HL-60 (cell line): Measurements from ENCODE around the gene TAB2.
"Not testable (repeated sequence)": the region's sequence is repeated elsewhere in the genome, so short reads cannot be mapped to it uniquely, and the experiment has no call there.

Source experiments
- DNase-seq, 2 experiments: peaks; one replicate each; pipeline ENCODE4 v3.0.0-alpha.2; 2010 to 2020; ENCODE audit warnings: low read depth in 1 of 2, low spot score in 1 of 2
- H3K27ac ChIP-seq: fragments of 250-450 bp; sonication (Bioruptor Pico); replicated peaks from 2 replicates; pipeline ENCODE4 v1.5.1; 2020; ENCODE audit warnings: mild to moderate bottlenecking, moderate library complexity
- H3K27me3 ChIP-seq: fragments of 250-450 bp; sonication (Bioruptor Pico); 2 replicates; pipeline ENCODE4 v1.5.1; 2021; ENCODE audit warnings: mild to moderate bottlenecking, moderate library complexity; ENCODE audit not compliant: insufficient read depth, poor library complexity, severe bottlenecking
- H3K4me3 ChIP-seq: replicated peaks from 2 replicates; pipeline ENCODE4 v1.5.1; 2011; ENCODE audit warnings: mild to moderate bottlenecking, control low read depth, low read length; ENCODE audit not compliant: insufficient read depth
- GABPA ChIP-seq: IDR thresholded peaks from 2 replicates; pipeline ENCODE4 v1.6.1; 2012; ENCODE audit warnings: low read depth
- POLR2AphosphoS5 ChIP-seq: IDR thresholded peaks from 2 replicates; pipeline ENCODE4 v1.6.1; 2012; ENCODE audit warnings: low read depth
- SPI1 ChIP-seq: IDR thresholded peaks from 2 replicates; pipeline ENCODE4 v1.6.1; 2012; ENCODE audit warnings: low read depth, mild to moderate bottlenecking, borderline replicate concordance
- TF ChIP-seq, protein P1 (sequence below): IDR thresholded peaks from 2 replicates; pipeline ENCODE4 v1.6.1; 2012; ENCODE audit warnings: low read depth; ENCODE audit not compliant: insufficient replicate concordance
- TF ChIP-seq, protein P2 (sequence below): IDR thresholded peaks from one replicate; pipeline ENCODE4 v1.5.1; 2011; ENCODE audit warnings: low read length, control low read depth, inconsistent platforms; ENCODE audit not compliant: insufficient read depth

The TAB2 gene

DNA sequence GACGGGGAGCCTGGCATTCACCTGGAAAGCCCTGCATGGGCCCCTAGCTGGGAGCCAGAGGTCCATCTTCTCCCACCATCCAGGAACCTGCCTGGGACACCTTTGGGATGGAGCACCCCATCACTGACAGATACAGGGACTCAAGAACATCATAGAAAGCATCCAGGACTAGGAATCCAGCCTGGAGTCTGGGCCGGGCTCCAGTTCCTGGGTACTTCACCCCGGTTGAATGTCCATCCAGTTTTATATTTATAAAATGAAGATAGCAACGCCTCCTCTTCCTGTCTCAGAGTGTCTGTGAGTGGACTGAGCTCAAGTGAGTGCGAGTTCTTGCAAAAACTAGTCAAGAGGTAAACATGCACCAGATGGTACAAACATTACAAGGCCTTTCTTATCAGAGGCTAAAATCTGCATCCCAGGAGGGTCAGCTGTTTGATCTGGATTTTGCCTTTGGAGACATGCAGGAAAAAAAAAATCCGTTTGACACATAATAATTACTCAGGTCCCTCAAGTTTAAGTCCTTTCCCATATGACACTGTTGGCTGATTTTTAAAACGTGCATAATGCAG, 139.9 kb downstream of the TAB2 start:
- Histone ChIP-seq H3K27me3 (no peaks in the 10 kb centered on the region), H3K4me3 (no peak overlapping the region), H3K27ac (no peak overlapping the region)
- DNase-seq: no peak
- TF ChIP-seq GABPA (no peak), POLR2AphosphoS5 (no peak), SPI1 (no peak)
- TF ChIP-seq, protein P1, sequence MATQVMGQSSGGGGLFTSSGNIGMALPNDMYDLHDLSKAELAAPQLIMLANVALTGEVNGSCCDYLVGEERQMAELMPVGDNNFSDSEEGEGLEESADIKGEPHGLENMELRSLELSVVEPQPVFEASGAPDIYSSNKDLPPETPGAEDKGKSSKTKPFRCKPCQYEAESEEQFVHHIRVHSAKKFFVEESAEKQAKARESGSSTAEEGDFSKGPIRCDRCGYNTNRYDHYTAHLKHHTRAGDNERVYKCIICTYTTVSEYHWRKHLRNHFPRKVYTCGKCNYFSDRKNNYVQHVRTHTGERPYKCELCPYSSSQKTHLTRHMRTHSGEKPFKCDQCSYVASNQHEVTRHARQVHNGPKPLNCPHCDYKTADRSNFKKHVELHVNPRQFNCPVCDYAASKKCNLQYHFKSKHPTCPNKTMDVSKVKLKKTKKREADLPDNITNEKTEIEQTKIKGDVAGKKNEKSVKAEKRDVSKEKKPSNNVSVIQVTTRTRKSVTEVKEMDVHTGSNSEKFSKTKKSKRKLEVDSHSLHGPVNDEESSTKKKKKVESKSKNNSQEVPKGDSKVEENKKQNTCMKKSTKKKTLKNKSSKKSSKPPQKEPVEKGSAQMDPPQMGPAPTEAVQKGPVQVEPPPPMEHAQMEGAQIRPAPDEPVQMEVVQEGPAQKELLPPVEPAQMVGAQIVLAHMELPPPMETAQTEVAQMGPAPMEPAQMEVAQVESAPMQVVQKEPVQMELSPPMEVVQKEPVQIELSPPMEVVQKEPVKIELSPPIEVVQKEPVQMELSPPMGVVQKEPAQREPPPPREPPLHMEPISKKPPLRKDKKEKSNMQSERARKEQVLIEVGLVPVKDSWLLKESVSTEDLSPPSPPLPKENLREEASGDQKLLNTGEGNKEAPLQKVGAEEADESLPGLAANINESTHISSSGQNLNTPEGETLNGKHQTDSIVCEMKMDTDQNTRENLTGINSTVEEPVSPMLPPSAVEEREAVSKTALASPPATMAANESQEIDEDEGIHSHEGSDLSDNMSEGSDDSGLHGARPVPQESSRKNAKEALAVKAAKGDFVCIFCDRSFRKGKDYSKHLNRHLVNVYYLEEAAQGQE: no peak
- TF ChIP-seq, protein P2, sequence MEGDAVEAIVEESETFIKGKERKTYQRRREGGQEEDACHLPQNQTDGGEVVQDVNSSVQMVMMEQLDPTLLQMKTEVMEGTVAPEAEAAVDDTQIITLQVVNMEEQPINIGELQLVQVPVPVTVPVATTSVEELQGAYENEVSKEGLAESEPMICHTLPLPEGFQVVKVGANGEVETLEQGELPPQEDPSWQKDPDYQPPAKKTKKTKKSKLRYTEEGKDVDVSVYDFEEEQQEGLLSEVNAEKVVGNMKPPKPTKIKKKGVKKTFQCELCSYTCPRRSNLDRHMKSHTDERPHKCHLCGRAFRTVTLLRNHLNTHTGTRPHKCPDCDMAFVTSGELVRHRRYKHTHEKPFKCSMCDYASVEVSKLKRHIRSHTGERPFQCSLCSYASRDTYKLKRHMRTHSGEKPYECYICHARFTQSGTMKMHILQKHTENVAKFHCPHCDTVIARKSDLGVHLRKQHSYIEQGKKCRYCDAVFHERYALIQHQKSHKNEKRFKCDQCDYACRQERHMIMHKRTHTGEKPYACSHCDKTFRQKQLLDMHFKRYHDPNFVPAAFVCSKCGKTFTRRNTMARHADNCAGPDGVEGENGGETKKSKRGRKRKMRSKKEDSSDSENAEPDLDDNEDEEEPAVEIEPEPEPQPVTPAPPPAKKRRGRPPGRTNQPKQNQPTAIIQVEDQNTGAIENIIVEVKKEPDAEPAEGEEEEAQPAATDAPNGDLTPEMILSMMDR: no peak

DNA sequence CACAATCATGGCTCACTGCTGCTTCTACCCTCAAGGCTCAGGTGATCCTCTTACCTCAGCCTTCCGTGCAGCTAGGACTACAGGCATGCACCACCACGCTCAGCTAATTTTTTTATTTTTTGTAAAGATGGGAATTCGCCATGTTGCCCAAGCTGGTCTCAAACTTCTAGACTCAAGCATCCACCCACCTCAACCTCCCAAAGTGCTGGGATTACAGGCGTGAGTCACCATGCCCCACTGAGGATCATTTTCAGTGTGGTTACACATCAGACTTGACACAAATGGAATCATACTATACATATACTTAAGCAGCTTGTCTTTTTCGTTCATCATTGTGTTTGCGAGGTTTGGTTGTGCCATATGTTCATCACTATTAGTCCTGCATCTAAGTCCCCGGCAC, 140.7 kb downstream of the TAB2 start:
- TF ChIP-seq SPI1 (no peak), POLR2AphosphoS5 (no peak), GABPA (no peak)
- TF ChIP-seq, protein P1: no peak
- TF ChIP-seq, protein P2: no peak
- Histone ChIP-seq H3K27ac (no peak overlapping the region), H3K4me3 (no peak overlapping the region), H3K27me3 (no peaks in the 10 kb centered on the region)
- no peak for DNase-seq

DNA sequence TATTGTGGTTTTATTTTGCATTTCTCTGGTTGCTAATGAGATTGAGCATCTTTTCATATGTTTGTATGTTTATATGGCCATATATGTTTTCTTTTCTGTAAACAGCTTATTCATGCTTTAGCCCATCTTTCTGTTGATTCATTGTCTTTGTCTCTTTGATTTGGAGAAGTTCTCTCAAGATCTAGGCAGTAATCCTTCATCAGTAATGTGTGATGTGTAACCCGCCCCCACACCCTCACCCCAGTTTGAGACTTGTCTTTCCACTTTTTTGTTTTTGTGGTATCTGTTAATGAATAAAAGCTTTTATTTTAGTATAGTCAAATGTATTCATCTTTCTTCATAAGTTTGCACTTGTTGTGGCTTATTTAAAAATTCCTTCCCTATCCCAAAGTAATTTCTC, 141.3 kb downstream of the TAB2 start:
- Histone ChIP-seq H3K27ac (no peak overlapping the region), H3K27me3 (no peaks in the 10 kb centered on the region), H3K4me3 (no peak overlapping the region)
- no peak for TF ChIP-seq POLR2AphosphoS5
- DNase-seq: no peak

DNA sequence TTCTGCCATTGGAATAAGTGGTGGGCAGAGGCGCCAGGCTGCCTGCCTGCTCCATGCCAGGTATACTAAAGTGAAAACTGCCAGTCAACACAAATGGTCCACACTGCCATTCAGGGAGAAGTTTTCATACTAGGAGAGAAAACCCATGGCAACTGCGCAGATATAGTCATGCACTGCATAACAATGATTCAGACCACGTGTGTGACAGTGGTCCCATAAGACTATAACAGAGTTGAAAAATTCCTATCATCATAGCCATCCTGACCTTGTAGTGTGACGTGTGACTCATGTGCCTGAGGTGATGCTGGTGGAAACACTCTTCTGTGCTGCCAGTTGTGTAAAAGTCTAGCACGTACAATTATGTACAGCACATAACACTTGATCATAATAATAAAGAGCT, 142.2 kb downstream of the TAB2 start:
- Histone ChIP-seq H3K27ac (no peak overlapping the region), H3K4me3 (no peak overlapping the region), H3K27me3 (no peaks in the 10 kb centered on the region)
- TF ChIP-seq GABPA (no peak), SPI1 (no peak), POLR2AphosphoS5 (no peak)
- TF ChIP-seq, protein P2: no peak
- TF ChIP-seq, protein P1: no peak
- DNase-seq: no peak

DNA sequence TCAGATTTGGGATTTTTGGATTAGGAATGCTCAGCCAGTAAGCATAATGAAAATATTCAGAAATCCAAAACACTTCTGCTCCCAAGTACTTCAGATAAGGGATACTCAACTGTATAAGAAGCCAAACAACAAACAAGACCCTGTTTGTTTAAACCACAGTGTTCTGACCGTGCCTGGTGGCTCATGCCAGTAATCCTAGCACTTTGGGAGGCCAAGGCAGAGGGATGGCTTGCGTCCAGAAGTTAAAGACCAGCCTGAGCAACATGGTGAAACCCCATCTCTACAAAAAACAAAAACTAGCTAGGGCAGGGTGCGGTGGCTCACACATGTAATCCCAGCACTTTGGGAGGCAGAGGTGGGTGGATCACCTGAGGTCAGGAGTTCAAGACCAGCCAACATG, 142.7 kb downstream of the TAB2 start:
- H3K27me3 ChIP-seq, DNase-seq, H3K4me3 ChIP-seq, H3K27ac ChIP-seq: not testable (repeated sequence)
